H1 (cell line): ENCODE results near the gene C17orf50.

Experiments used
- ASH2L ChIP-seq: fragments of 200-600, 300-600 bp; sonication (generic); IDR thresholded peaks from one replicate; pipeline ENCODE4 v1.7.1; 2017; ENCODE audit warnings: low read length
- CTBP2 ChIP-seq: IDR thresholded peaks from 2 replicates; pipeline ENCODE4 v1.7.0; 2011; ENCODE audit warnings: borderline replicate concordance, mild to moderate bottlenecking, moderate library complexity, mixed read lengths, low read length; ENCODE audit not compliant: insufficient read depth, insufficient read length
- EP300 ChIP-seq, 2 experiments: IDR thresholded peaks; 1 replicate in 1 of 2; 2 replicates in 1 of 2; pipeline ENCODE4 v1.6.1; 2011 to 2012; ENCODE audit warnings: low read depth in 2 of 2, low read length in 2 of 2, mild to moderate bottlenecking in 2 of 2, borderline replicate concordance in 1 of 2, inconsistent platforms in 1 of 2, moderate library complexity in 1 of 2
- EZH2 ChIP-seq: fragments of 200-600 bp; sonication (generic); IDR thresholded peaks from 2 replicates; pipeline ENCODE4 v1.7.1; 2012; ENCODE audit warnings: low read depth, mild to moderate bottlenecking, moderate library complexity, low read length, inconsistent platforms; ENCODE audit not compliant: severe bottlenecking
- GABPA ChIP-seq: IDR thresholded peaks from 2 replicates; pipeline ENCODE4 v1.6.1; 2011; ENCODE audit warnings: mild to moderate bottlenecking, low read length, moderate library complexity, borderline replicate concordance; ENCODE audit not compliant: insufficient read depth
- POLR2A ChIP-seq, 2 experiments: IDR thresholded peaks; 1 replicate in 1 of 2; 2 replicates in 1 of 2; pipeline ENCODE4 v1.6.1; 2011; ENCODE audit warnings: low read depth in 2 of 2, low read length in 2 of 2, mild to moderate bottlenecking in 2 of 2; ENCODE audit errors: control extremely low read depth in 1 of 2
- POLR2AphosphoS5 ChIP-seq: IDR thresholded peaks from 2 replicates; pipeline ENCODE4 v1.6.1; 2011; ENCODE audit warnings: low read depth, low read length
- POU5F1 ChIP-seq: IDR thresholded peaks from 2 replicates; pipeline ENCODE4 v1.6.1; 2011; ENCODE audit warnings: low read depth, mild to moderate bottlenecking, low read length, moderate library complexity
- RAD21 ChIP-seq, 2 experiments: IDR thresholded peaks in 1 of 2; conservative IDR thresholded peaks in 1 of 2; 2 replicates each; pipeline ENCODE4 v1.6.1; 2011; ENCODE audit warnings: low read depth in 2 of 2, low read length in 2 of 2, improper control_type of control experiment in 1 of 2, inconsistent platforms in 1 of 2, mild to moderate bottlenecking in 1 of 2, moderate library complexity in 1 of 2
- SAP30 ChIP-seq: fragments of 300-600 bp; sonication (generic); IDR thresholded peaks from 2 replicates; pipeline ENCODE4 v1.7.1; 2012; ENCODE audit warnings: low read length, moderate library complexity, mild to moderate bottlenecking, inconsistent platforms; ENCODE audit not compliant: insufficient read depth, insufficient replicate concordance
- SRF ChIP-seq: IDR thresholded peaks from 2 replicates; pipeline ENCODE4 v1.6.1; 2011; ENCODE audit warnings: mild to moderate bottlenecking, low read depth, low read length, moderate library complexity
- TF ChIP-seq, protein P1 (sequence below), 3 experiments: IDR thresholded peaks; 1 replicate in 2 of 3; 2 replicates in 1 of 3; pipeline versions ENCODE4 v1.5.1 to v1.6.1; 2011; ENCODE audit warnings: low read length in 3 of 3, mild to moderate bottlenecking in 3 of 3, inconsistent platforms in 2 of 3, low read depth in 1 of 3, moderate library complexity in 1 of 3; ENCODE audit not compliant: insufficient read depth in 1 of 3; ENCODE audit errors: control extremely low read depth in 1 of 3

- TF ChIP-seq POLR2A (IDR thresholded peaks at IDR 0.05; ENCODE audit: control extremely low read depth in 1 of 2, low read depth in 2 of 2, low read length in 2 of 2) = no peak; a peak in 1 of 3 replicates
- no peak for TF ChIP-seq ASH2L
- TF ChIP-seq SRF = no peak
- no peak for TF ChIP-seq EP300 (IDR thresholded peaks at IDR 0.05; ENCODE audit: borderline replicate concordance in 1 of 2, low read depth in 2 of 2, low read length in 2 of 2)
- TF ChIP-seq, protein P1, sequence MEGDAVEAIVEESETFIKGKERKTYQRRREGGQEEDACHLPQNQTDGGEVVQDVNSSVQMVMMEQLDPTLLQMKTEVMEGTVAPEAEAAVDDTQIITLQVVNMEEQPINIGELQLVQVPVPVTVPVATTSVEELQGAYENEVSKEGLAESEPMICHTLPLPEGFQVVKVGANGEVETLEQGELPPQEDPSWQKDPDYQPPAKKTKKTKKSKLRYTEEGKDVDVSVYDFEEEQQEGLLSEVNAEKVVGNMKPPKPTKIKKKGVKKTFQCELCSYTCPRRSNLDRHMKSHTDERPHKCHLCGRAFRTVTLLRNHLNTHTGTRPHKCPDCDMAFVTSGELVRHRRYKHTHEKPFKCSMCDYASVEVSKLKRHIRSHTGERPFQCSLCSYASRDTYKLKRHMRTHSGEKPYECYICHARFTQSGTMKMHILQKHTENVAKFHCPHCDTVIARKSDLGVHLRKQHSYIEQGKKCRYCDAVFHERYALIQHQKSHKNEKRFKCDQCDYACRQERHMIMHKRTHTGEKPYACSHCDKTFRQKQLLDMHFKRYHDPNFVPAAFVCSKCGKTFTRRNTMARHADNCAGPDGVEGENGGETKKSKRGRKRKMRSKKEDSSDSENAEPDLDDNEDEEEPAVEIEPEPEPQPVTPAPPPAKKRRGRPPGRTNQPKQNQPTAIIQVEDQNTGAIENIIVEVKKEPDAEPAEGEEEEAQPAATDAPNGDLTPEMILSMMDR (IDR thresholded peaks at IDR 0.05; ENCODE audit: control extremely low read depth in 1 of 3, insufficient read depth in 1 of 3, low read depth in 1 of 3, low read length in 3 of 3) = no peak
- no peak for TF ChIP-seq EZH2
- TF ChIP-seq POLR2AphosphoS5 = no peak; the same call in 1 of the 2 replicates
- TF ChIP-seq RAD21 (IDR thresholded peaks at IDR 0.05 in 1 of 2, conservative IDR thresholded peaks at IDR 0.05 in 1 of 2; ENCODE audit: low read depth in 2 of 2, low read length in 2 of 2) = no peak
- no peak for TF ChIP-seq GABPA
- TF ChIP-seq CTBP2 = no peak
- TF ChIP-seq POU5F1 = no peak
- TF ChIP-seq SAP30 = no peak
Measured at GRCh38 chr17:35809855-35810461, 49.3 kb downstream of the C17orf50 start.
